ENCODE data around the gene CLBA1. TPM values are rescaled to one million over a fixed set of nuclear protein-coding genes. Genes with fewer than 3 reads are reported as not detected.

The CLBA1 gene
- total and polyA plus RNA-seq, 9 of the 15 experiments (the other 6 are each of a cell fraction or from before 2014, with no cell fraction given) = 0.04 to 3.9 (median 2.6) TPM

GRCh38 chr14:105013150-105013785 is 27.7 kb downstream of the CLBA1 start:
- Histone ChIP-seq H3K9me3 (replicated peaks; ENCODE audit: control insufficient read depth, insufficient read depth, low read depth, low read length) (no peaks in the 10 kb centered on the region), H3K4me2 (ENCODE audit: insufficient read depth, low read length) (no peak overlapping the region), H3K27ac (ENCODE audit: extremely low read depth, low read depth, low read length) (no peak overlapping the region), H3K4me1 (replicated peaks in 1 of 2; ENCODE audit: control insufficient read depth in 2 of 2, insufficient read depth in 2 of 2, low read length in 2 of 2) (peaks cover 25 to 27% of the 10 kb centered on the region in 2 experiments), H3K27me3 (ENCODE audit: control insufficient read depth in 2 of 2, insufficient read depth in 2 of 2, low read length in 2 of 2) (no peaks in the 10 kb centered on the region), H2AFZ (ENCODE audit: low read depth, low read length) (no peak overlapping the region), H3K36me3 (ENCODE audit: control insufficient read depth, insufficient read depth, low read length) (peaks cover 64% of the 10 kb centered on the region; the same call in 2 of the 3 replicates), H3K79me2 (ENCODE audit: control insufficient read depth, insufficient read depth, low read length) (peaks cover 92% of the 10 kb centered on the region), H3K4me3 (no peak overlapping the region), H4K20me1 (replicated peaks; ENCODE audit: control insufficient read depth, insufficient read depth, low read length) (peaks cover 47% of the 10 kb centered on the region), H3K9ac (ENCODE audit: insufficient read depth in 1 of 2, low read depth in 2 of 2, low read length in 2 of 2) (no peak overlapping the region; a peak in 1 of 4 replicates), H3K9me1 (ENCODE audit: control insufficient read depth, insufficient read depth, low read length) (peaks cover 2% of the 10 kb centered on the region)
- DNase-seq (ENCODE audit: extremely low read depth in 1 of 4, low spot score in 3 of 4) (no peak), ATAC-seq (no peak), FAIRE-seq (no peak)
- ChIA-PET CTCF (ENCODE audit: low intra/inter-chr PET ratio) (no interaction called here), POLR2A (interaction anchor here (0.6 to 4.0 kb wide), 5 partner anchors 7 to 134 kb away, joined by 3 to 28 read pairs (median 3); no protein-coding TSS in a partner anchor)
- TF ChIP-seq SETDB1 (IDR thresholded peaks at IDR 0.05; ENCODE audit: low read length) (no peak), TBP (optimal IDR thresholded peaks at IDR 0.05; ENCODE audit: low read depth, low read length) (no peak), NR3C1 (CRISPR knock-in tag; IDR thresholded peaks at IDR 0.05) (no peak), U2AF1 (optimal IDR thresholded peaks at IDR 0.05; ENCODE audit: low read depth, low read length) (no peak), ZBTB12 (CRISPR knock-in tag; IDR thresholded peaks at IDR 0.05) (no peak), RBM39 (optimal IDR thresholded peaks at IDR 0.05; ENCODE audit: low read depth, low read length) (no peak), KLF16 (IDR thresholded peaks at IDR 0.05) (no peak), TCF7 (IDR thresholded peaks at IDR 0.05; ENCODE audit: borderline replicate concordance) (no peak), POLR2B (IDR thresholded peaks at IDR 0.05; ENCODE audit: low read depth, partially characterized antibody) (no peak), SMC3 (conservative IDR thresholded peaks at IDR 0.05; ENCODE audit: insufficient read depth, low read depth, low read length) (no peak), NFATC3 (IDR thresholded peaks at IDR 0.05) (no peak)
- BruUV-seq (replicated peaks) = no TSS peak
- in situ Hi-C loops (cut with MboI) = no loop called here
- WGBS (ENCODE audit: insufficient coverage, low coverage, missing lambda C conversion rate) = 80% methylated on average over 7 of the region's 8 CpGs
- intact Hi-C loops (cut with micrococcal nuclease) = no loop called here

Measured in K562 (cell line).